Fibroblast of lung (primary cell): ENCODE measurements around the gene BLCAP. TPM values are rescaled to one million over a fixed set of nuclear protein-coding genes. Genes with fewer than 3 reads are reported as not detected.

Experiments
- DNase-seq, 2 donors: peaks; one replicate each; pipeline versions ENCODE4 v3.0.0 to v3.0.0-alpha.2; 2010; ENCODE audit warnings: low read depth in 2 of 2
- H2AFZ ChIP-seq: 2 replicates; pipeline ENCODE4 v1.5.1; 2012; ENCODE audit warnings: low read length, control low read depth, inconsistent platforms
- H3K27ac ChIP-seq: 2 replicates; pipeline ENCODE4 v1.5.1; 2011; ENCODE audit warnings: low read length, control low read depth; ENCODE audit not compliant: insufficient read depth
- H3K27me3 ChIP-seq: 2 replicates; pipeline ENCODE4 v1.5.1; 2011; ENCODE audit warnings: mild to moderate bottlenecking, low read length; ENCODE audit not compliant: control insufficient read depth, insufficient read depth
- H3K36me3 ChIP-seq: 2 replicates; pipeline ENCODE4 v1.5.1; 2011; ENCODE audit warnings: low read length; ENCODE audit not compliant: control insufficient read depth, insufficient read depth
- H3K4me1 ChIP-seq: 2 replicates; pipeline ENCODE4 v1.5.1; 2011; ENCODE audit warnings: low read length; ENCODE audit not compliant: control insufficient read depth, insufficient read depth; ENCODE audit errors: extremely low read depth
- H3K4me2 ChIP-seq: 2 replicates; pipeline ENCODE4 v1.5.1; 2011; ENCODE audit warnings: low read length, control low read depth; ENCODE audit not compliant: insufficient read depth; ENCODE audit errors: extremely low read depth
- H3K4me3 ChIP-seq, 4 experiments: fragments of 200-600 bp in 1 of 4; sonication (generic) in 1 of 4; replicated peaks in 1 of 4; 2 replicates each; pipeline ENCODE4 v1.5.1; 2011 to 2016; ENCODE audit warnings: low read length in 4 of 4, low read depth in 3 of 4, mild to moderate bottlenecking in 3 of 4, control low read depth in 2 of 4, inconsistent platforms in 1 of 4, mixed read lengths in 1 of 4; ENCODE audit not compliant: insufficient read depth in 1 of 4; ENCODE audit errors: control extremely low read depth in 1 of 4
- H3K79me2 ChIP-seq: 2 replicates; pipeline ENCODE4 v1.5.1; 2012; ENCODE audit warnings: mild to moderate bottlenecking, low read length, inconsistent platforms; ENCODE audit not compliant: control insufficient read depth, insufficient read depth
- H3K9ac ChIP-seq: 2 replicates; pipeline ENCODE4 v1.5.1; 2011; ENCODE audit warnings: mild to moderate bottlenecking, low read length, control low read depth; ENCODE audit not compliant: insufficient read depth
- H3K9me3 ChIP-seq: 2 replicates; pipeline ENCODE4 v1.5.1; 2012; ENCODE audit warnings: low read depth, low read length; ENCODE audit not compliant: control insufficient read depth, insufficient read depth
- H4K20me1 ChIP-seq: 2 replicates; pipeline ENCODE4 v1.5.1; 2011; ENCODE audit warnings: low read length; ENCODE audit not compliant: control insufficient read depth, insufficient read depth; ENCODE audit errors: extremely low read depth
- CTCF ChIP-seq, 2 donors: IDR thresholded peaks in 1 of 2; conservative IDR thresholded peaks in 1 of 2; 1 replicate in 1 of 2; 2 replicates in 1 of 2; pipeline ENCODE4 v1.5.1; 2011 to 2012; ENCODE audit warnings: low read length in 2 of 2, control low read depth in 1 of 2, inconsistent platforms in 1 of 2, low read depth in 1 of 2, mild to moderate bottlenecking in 1 of 2
- EZH2 ChIP-seq: IDR thresholded peaks from 2 replicates; pipeline ENCODE4 v1.5.1; 2012; ENCODE audit warnings: low read length, control low read depth, mild to moderate bottlenecking; ENCODE audit errors: missing control alignments
- polyA plus RNA-seq, 2 donors: library from polyadenylated mRNA; depleted of rRNA in 1 of 2; stranded (reverse) in 1 of 2; unstranded in 1 of 2; fragments of >200 nt; gene quantifications; 2 replicates each; pipeline ENCODE4 v1.2.1, GENCODE V29; 2011 to 2012; ENCODE audit warnings: missing spikeins in 1 of 2
- total RNA-seq: library from RNA; depleted of rRNA; stranded (reverse); fragments of >200 nt; gene quantifications from 2 replicates; pipeline ENCODE4 v1.2.1, GENCODE V29; 2014

The BLCAP gene
- total and polyA plus RNA-seq, 2 donors (not counting 1 experiment from before 2014, with no cell fraction given), result 31.0 to 83.1 TPM

DNA sequence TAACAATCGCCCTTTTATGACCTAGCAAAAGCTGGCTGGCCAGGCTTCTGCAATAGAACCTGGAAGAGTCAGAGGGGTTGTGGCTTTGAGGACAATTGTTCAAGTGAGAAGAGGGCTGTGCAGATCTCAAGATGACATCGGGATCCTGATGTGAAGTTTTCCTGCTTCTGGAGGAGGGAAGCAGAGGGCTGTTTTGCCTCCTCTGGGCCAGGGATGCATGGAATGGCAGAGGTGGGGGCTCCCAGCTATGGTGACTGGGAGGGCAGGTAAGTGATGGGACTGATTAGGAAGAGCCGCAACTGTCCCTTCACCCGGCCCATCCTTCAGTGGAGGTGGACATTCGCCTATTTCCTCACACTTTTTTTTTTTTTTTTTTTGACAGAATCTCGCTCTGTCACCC lies 43.4 kb upstream of the BLCAP start:
- Histone ChIP-seq H3K9me3 (no peaks in the 10 kb centered on the region), H4K20me1 (peaks cover 2% of the 10 kb centered on the region), H3K4me3 (no peak overlapping the region), H3K27ac (no peak overlapping the region), H3K27me3 (peaks cover 21% of the 10 kb centered on the region), H2AFZ (no peak overlapping the region), H3K79me2 (no peaks in the 10 kb centered on the region), H3K4me1 (no peaks in the 10 kb centered on the region), H3K4me2 (no peak overlapping the region), H3K36me3 (no peaks in the 10 kb centered on the region), H3K9ac (no peak overlapping the region)
- TF ChIP-seq EZH2 (no peak), CTCF (conservative IDR thresholded peaks at IDR 0.05 in 1 of 2, IDR thresholded peaks at IDR 0.05 in 1 of 2; ENCODE audit: low read depth in 1 of 2, low read length in 2 of 2) (no peak)
- no peak for DNase-seq

GRCh38 chr20:37570419-37570818 lies 42.7 kb upstream of the BLCAP start:
- Histone ChIP-seq H3K36me3 (no peaks in the 10 kb centered on the region), H3K4me2 (no peak overlapping the region), H3K4me3 (no peak overlapping the region), H4K20me1 (no peaks in the 10 kb centered on the region), H3K9ac (no peak overlapping the region), H3K9me3 (no peaks in the 10 kb centered on the region), H3K4me1 (no peaks in the 10 kb centered on the region), H3K27ac (no peak overlapping the region), H3K79me2 (no peaks in the 10 kb centered on the region), H3K27me3 (peaks cover 19% of the 10 kb centered on the region), H2AFZ (no peak overlapping the region)
- TF ChIP-seq CTCF (conservative IDR thresholded peaks at IDR 0.05 in 1 of 2, IDR thresholded peaks at IDR 0.05 in 1 of 2; ENCODE audit: low read depth in 1 of 2, low read length in 2 of 2), result no peak
- no peak for TF ChIP-seq EZH2
- DNase-seq, result no peak

DNA sequence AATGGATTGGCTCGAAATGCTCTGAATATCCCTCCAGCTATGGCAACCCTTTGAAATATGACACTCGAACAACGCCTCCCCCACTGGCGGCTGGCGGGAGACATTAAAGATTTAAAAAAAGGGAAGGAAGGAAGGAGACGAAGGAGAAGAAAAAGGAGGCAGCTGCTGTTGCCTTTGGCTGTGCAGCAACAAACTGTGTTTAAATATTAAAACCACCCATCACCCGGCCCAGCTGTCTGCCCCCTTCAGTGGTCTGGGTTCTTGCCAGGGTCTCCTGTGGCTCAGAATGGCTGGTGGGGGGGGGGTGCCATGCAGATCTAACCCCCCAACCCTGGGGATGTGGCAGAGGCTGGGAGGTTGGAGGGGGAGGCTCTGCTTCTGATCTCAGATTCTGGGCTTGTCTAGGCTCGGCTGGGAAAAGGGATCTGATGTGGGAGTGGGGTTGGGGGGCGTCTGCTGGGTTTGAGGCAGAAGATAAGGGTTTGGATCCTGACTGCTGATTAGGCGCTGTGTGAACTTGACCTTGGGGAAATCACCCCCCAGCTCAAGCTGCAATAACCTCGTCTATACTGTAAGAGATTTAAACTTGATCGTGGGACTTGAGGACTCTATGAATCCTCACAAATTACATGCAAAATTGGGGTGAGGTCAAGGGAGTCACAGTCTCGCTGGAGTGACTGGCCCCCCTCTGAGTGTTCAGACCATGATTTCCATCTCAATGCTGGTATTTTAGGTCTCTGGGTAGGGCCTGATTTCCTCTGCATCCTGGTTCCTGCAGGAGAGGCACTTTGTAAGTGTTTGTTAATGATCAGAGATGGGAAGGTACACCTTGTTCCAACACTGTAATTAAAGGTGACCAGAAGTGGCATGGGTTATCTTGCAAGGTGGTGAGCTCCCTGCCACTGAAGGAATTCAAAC lies 40.3 kb upstream of the BLCAP start:
- no peaks in the 10 kb centered on the region for H3K9me3 ChIP-seq
- TF ChIP-seq EZH2 (no peak), CTCF (conservative IDR thresholded peaks at IDR 0.05 in 1 of 2, IDR thresholded peaks at IDR 0.05 in 1 of 2; ENCODE audit: low read depth in 1 of 2, low read length in 2 of 2) (no peak)
- H3K36me3 ChIP-seq, result no peaks in the 10 kb centered on the region
- H2AFZ ChIP-seq, result no peak overlapping the region
- no peaks in the 10 kb centered on the region for H3K79me2 ChIP-seq
- H3K4me3 ChIP-seq, result no peak overlapping the region
- H3K27ac ChIP-seq, result no peak overlapping the region
- DNase-seq, result no peak
- no peak overlapping the region for H3K9ac ChIP-seq
- H3K4me2 ChIP-seq, result no peak overlapping the region
- no peaks in the 10 kb centered on the region for H3K4me1 ChIP-seq
- no peaks in the 10 kb centered on the region for H4K20me1 ChIP-seq
- H3K27me3 ChIP-seq, result peaks cover 28% of the 10 kb centered on the region
